Thyroid gland (tissue), 4 donors: ENCODE measurements around the gene THSD7B.

Experiments used
- POLR2A ChIP-seq, 2 donors: fragments of 450-650 bp; IDR thresholded peaks; one replicate each; pipeline ENCODE4 v1.6.1; 2017; ENCODE audit warnings: antibody characterized with exemption in 2 of 2, mild to moderate bottlenecking in 2 of 2, moderate library complexity in 1 of 2
- TF ChIP-seq, protein P1 (sequence below), 6 experiments: fragments of 200-600 bp in 3 of 6; fragments of 450-650 bp in 3 of 6; sonication (generic) in 3 of 6; IDR thresholded peaks; one replicate each; pipeline ENCODE4 v1.5.1; 2016 to 2019; ENCODE audit warnings: antibody characterized with exemption in 6 of 6, mild to moderate bottlenecking in 2 of 6, inconsistent platforms in 1 of 6, moderate library complexity in 1 of 6

DNA sequence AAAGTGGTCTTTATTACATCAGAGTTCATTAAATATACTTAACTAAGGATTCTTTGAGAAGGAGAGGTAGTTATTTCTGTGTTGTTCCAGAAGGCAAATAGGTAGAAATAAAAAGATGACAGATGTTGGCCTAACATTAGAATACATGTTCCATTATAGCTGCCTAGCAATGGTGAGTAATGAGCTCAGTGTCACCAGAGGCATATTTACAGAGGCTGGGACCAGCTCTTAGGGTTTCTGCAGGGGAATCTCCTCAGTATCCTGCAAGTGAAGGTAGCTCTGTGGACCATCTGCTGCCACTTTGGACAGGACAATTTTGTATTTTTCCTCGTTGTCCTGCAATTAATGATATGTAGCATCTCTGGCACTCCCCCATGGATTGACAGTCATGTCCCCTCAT is 416.0 kb downstream of the THSD7B start:
- TF ChIP-seq POLR2A (IDR thresholded peaks at IDR 0.05), result no peak
- TF ChIP-seq, protein P1, sequence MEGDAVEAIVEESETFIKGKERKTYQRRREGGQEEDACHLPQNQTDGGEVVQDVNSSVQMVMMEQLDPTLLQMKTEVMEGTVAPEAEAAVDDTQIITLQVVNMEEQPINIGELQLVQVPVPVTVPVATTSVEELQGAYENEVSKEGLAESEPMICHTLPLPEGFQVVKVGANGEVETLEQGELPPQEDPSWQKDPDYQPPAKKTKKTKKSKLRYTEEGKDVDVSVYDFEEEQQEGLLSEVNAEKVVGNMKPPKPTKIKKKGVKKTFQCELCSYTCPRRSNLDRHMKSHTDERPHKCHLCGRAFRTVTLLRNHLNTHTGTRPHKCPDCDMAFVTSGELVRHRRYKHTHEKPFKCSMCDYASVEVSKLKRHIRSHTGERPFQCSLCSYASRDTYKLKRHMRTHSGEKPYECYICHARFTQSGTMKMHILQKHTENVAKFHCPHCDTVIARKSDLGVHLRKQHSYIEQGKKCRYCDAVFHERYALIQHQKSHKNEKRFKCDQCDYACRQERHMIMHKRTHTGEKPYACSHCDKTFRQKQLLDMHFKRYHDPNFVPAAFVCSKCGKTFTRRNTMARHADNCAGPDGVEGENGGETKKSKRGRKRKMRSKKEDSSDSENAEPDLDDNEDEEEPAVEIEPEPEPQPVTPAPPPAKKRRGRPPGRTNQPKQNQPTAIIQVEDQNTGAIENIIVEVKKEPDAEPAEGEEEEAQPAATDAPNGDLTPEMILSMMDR (IDR thresholded peaks at IDR 0.05), result no peak
